ENCODE results near the gene KCNJ1.

The KCNJ1 gene

DNA sequence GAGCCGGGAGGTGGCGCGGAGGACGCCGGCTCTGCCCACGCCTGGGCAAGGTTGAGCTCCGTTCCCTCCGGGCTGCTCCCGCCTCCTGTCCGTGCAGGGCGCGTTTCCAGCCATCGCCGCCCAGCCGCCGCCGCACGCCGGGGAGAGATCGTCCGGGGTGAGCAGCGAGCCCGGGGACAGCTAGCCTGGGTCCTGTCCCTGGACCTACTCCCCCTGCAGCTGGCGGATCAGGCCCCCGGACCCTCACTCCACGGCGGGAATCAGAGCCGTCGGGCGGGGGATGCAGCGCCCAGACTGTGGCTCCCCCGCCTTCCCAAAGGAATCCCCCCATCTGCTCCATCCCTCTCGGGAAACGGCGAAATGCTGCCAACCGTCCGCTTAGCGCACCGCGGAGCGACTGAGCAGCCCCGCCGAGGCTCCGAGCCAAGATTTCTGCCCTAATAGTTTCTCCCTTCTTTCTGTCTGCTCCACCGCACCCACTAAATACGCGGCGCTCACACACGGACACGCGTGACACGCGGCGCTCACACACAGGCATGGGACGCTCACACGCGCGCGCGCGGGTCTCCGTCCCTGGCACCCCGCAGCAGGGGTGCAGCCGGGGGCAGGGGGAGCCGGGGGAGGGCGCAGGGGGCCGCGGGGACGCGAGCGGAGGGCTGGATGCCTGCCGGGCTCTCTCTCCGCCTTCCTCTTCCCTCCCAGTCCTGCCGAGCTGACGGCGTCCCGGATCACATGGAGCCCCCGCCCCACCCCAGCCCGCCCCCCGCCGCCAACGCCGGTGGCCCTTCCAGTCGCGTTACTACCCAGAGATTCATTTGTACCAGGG lies 23.7 kb upstream of the KCNJ1 start, which contains the start of gene KCNJ5:
KCNJ5 (plus strand) TSS at position 814 of the 826 bp plus-strand sequence. CDS start 19,918 bp downstream, outside the sequence.
- H3K36me3 ChIP-seq (ENCODE audit: insufficient read depth, low read depth, low read length), result no peaks in the 10 kb centered on the region
- H3K4me3 ChIP-seq (ENCODE audit: low read length), result peak within 1 kb of the TSS; percentile 63
- H3K9ac ChIP-seq (ENCODE audit: low read depth, low read length), result no peak within 1 kb of the TSS; the same call in 1 of the 2 replicates
- H3K27ac ChIP-seq (ENCODE audit: low read length), result no peak within 1 kb of the TSS
- H3K27me3 ChIP-seq (ENCODE audit: insufficient read depth, low read length), result peaks cover 93% of the 10 kb centered on the region
- peaks cover 3% of the 10 kb centered on the region; the same call in 1 of the 2 replicates for H3K4me1 ChIP-seq (ENCODE audit: insufficient read depth, low read length)
- no peaks in the 10 kb centered on the region; the same call in 1 of the 2 replicates for H3K9me3 ChIP-seq (ENCODE audit: insufficient read depth, low read depth, low read length)

DNA sequence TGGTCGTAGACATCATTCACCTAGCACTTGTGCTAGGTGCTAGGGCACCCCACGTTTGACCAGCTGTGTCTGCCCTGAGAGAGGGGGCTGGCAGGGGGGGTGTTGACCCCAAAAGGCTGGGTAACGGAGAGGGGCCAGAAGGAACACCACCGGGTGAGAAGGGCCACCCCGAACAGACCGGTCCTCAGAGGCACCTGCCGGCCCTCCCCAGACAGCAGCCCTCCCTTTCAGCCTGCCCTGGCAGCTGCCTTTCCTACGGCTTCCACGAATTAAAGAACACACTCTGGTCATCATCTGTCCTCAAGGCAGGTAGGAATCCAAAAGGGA lies 23.1 kb upstream of the KCNJ1 start:
- H3K4me1 ChIP-seq (ENCODE audit: insufficient read depth, low read length), result peaks cover 3% of the 10 kb centered on the region; the same call in 1 of the 2 replicates
- H3K27me3 ChIP-seq (ENCODE audit: insufficient read depth, low read length), result peaks cover 96% of the 10 kb centered on the region
- no peak overlapping the region for H3K27ac ChIP-seq (ENCODE audit: low read length)
- no peaks in the 10 kb centered on the region for H3K36me3 ChIP-seq (ENCODE audit: insufficient read depth, low read depth, low read length)
- peak overlapping the region; percentile 63 for H3K4me3 ChIP-seq (ENCODE audit: low read length)
- H3K9me3 ChIP-seq (ENCODE audit: insufficient read depth, low read depth, low read length), result no peaks in the 10 kb centered on the region; the same call in 1 of the 2 replicates
- no peak overlapping the region for H3K9ac ChIP-seq (ENCODE audit: low read depth, low read length)

DNA sequence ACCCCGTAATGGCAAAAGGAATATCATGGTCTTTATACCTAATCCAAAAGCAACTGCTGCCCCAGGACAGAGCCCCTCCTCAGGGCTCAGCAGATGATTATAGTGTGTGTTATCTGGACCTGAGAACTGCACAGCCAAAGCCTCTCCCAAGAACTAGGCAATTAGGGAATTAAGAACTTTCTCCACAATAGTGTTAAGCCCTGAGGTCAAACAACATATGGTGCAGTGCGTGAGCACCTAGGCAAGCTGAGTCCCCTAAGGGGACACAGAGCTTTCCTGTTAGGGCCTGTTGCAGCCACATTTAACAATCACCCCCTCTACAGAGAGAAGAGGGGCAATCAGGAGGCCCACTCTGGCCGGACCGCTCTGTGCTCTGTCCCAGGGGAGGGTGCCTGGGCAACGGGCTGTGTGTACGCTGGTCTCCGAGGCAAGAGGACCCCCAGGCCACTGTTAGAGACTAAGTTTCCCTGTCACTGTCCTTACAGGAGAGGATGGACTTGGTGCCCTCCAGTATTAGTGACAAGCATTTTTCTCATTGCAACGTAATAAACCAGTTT lies 22.6 kb upstream of the KCNJ1 start:
- Histone ChIP-seq H3K9me3 (ENCODE audit: insufficient read depth, low read depth, low read length) (no peaks in the 10 kb centered on the region; the same call in 1 of the 2 replicates), H3K27me3 (ENCODE audit: insufficient read depth, low read length) (peaks cover 99% of the 10 kb centered on the region), H3K4me1 (ENCODE audit: insufficient read depth, low read length) (peaks cover 3% of the 10 kb centered on the region; the same call in 1 of the 2 replicates), H3K9ac (ENCODE audit: low read depth, low read length) (no peak overlapping the region), H3K36me3 (ENCODE audit: insufficient read depth, low read depth, low read length) (no peaks in the 10 kb centered on the region), H3K27ac (ENCODE audit: low read length) (no peak overlapping the region), H3K4me3 (ENCODE audit: low read length) (peak overlapping the region; percentile 63)

DNA sequence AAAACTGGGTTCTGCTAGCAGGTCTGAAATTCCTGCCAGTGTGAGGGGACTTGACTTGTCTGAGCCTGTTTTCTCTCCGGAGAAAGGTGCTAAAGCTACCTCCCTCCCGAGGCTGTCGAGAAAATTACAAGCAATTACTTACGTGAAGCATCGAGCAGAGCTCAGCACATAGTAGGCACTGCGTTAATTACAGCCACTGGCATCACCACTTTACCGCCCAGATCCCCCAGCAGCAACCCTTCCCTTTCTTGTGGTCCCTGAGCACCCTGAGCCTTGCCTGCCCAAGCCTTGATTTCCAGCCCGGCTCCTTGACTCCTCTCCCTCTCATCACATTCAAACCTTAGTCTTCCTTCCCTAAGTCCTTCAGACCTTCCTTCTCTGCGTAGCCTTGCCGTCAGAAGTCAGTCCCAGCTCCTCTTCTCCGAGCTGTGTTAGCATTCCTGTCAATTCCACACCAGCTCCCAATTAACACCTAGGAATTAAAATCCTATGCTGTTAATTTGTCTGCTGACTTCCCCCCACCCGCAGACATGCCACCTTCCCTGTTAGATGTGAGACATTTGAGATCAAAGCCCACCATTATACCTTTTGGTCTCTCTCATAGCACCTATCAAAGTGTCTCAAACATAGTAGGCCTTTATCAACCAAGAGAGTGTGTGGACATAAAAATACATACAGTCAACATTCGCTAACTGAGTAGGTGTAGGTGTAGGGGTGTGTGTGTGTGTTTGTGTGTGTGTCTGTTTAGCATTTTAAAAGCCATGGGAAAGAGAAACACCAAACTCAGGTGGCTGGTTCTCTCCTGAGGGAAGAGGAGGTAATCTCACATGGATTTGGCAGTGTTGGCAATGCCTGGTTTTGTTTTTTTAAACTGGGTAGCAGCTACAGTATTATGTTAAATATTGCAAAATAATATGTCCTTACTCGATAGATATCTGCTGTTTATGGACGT lies 21.2 kb upstream of the KCNJ1 start:
- H3K4me3 ChIP-seq (ENCODE audit: low read length), result no peak overlapping the region
- no peaks in the 10 kb centered on the region; the same call in 1 of the 2 replicates for H3K9me3 ChIP-seq (ENCODE audit: insufficient read depth, low read depth, low read length)
- peaks cover 90% of the 10 kb centered on the region for H3K27me3 ChIP-seq (ENCODE audit: insufficient read depth, low read length)
- H3K36me3 ChIP-seq (ENCODE audit: insufficient read depth, low read depth, low read length), result no peaks in the 10 kb centered on the region
- H3K9ac ChIP-seq (ENCODE audit: low read depth, low read length), result no peak overlapping the region
- no peak overlapping the region for H3K27ac ChIP-seq (ENCODE audit: low read length)
- H3K4me1 ChIP-seq (ENCODE audit: insufficient read depth, low read length), result peaks cover 3% of the 10 kb centered on the region; the same call in 1 of the 2 replicates

DNA sequence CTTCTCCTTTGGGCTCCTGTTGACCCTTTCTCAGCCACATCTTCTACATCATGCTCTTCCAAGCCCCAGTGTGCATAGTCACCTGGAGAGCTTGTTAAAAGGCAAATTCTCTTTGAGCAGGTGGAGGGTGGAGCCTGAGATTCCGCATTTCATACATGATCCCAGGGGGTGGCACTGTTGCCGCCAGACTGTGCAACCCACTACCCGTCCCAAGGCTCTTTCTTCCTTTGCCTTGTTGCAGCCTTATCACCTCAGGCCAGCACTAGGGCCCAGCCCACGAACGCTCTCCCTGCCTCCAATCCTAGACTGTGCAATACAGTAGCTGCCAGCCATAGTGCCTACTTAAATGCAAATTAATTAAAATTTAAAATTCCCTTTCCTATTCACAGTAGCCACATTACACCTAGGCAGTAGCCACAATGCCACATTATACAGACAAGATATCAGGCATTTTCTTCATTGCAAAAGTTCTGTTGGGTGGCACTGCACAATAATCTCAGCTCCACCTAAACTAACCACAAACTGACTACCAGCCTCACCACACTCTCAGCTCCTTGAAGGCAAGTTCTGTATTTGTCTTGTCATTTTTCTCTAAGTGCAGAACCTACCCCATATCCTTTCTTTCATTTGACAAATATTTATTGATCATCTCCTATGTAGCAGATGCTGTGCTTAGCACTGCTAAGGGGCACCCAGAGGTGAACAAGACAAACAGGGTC lies 19.5 kb upstream of the KCNJ1 start:
- Histone ChIP-seq H3K9me3 (ENCODE audit: insufficient read depth, low read depth, low read length) (no peaks in the 10 kb centered on the region; the same call in 1 of the 2 replicates), H3K4me1 (ENCODE audit: insufficient read depth, low read length) (peaks cover 3% of the 10 kb centered on the region; the same call in 1 of the 2 replicates), H3K36me3 (ENCODE audit: insufficient read depth, low read depth, low read length) (no peaks in the 10 kb centered on the region), H3K9ac (ENCODE audit: low read depth, low read length) (no peak overlapping the region), H3K4me3 (ENCODE audit: low read length) (no peak overlapping the region), H3K27ac (ENCODE audit: low read length) (no peak overlapping the region), H3K27me3 (ENCODE audit: insufficient read depth, low read length) (peaks cover 84% of the 10 kb centered on the region)

DNA sequence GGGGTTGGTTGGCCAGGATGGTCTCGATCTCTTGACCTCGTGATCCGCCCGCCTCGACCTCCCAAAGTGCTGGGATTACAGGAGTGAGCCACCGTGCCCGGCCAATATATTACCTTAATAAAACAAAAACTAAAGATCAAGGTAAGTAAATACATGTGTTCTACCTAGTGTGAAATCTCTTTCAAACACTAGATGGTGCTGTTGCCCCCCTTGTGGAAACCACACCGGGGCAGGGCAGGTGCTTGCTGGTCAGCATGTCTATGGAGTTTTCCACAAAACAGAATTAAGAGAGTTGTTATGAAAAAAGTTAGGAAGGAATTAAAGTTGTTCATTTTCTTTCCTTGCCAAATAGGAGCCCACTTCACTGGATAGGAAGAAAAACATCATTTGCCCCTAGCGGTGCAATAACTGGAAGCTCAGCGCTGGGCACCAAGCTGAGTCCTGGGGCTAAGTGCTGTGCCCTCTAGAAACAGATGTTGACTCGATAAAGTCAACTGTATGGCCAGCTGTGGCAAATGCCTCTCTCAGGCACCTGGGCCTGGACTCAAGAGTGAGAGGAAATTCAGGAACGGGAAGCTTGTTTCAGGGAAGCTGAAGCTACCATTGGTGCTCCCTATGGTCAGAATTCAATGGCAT lies 17.7 kb upstream of the KCNJ1 start:
- H3K4me3 ChIP-seq (ENCODE audit: low read length), result no peak overlapping the region
- H3K27ac ChIP-seq (ENCODE audit: low read length), result no peak overlapping the region
- H3K4me1 ChIP-seq (ENCODE audit: insufficient read depth, low read length), result peaks cover under 1% of the 10 kb centered on the region; the same call in 1 of the 2 replicates
- no peaks in the 10 kb centered on the region; the same call in 1 of the 2 replicates for H3K9me3 ChIP-seq (ENCODE audit: insufficient read depth, low read depth, low read length)
- no peak overlapping the region for H3K9ac ChIP-seq (ENCODE audit: low read depth, low read length)
- no peaks in the 10 kb centered on the region for H3K36me3 ChIP-seq (ENCODE audit: insufficient read depth, low read depth, low read length)
- H3K27me3 ChIP-seq (ENCODE audit: insufficient read depth, low read length), result peaks cover 73% of the 10 kb centered on the region

DNA sequence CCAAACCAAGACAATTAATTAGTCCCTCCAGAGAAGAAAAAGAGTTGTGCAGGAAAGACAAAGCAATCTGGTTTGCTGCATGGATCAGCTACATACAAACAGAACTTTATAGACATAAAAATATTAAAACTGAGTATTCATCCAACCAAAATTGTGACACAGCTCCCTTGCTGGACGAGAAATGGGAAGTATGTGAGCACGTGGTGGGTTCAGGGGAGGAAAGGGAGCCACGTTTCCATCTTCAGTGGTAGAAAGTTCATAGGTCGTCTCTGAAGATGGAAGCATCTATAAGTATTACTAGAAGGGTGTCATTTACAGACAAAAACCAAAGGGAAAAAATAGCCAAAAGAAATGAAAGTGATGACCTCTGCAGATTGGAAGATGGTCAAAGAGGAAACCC lies 17.0 kb upstream of the KCNJ1 start:
- no peaks in the 10 kb centered on the region for H3K4me1 ChIP-seq (ENCODE audit: insufficient read depth, low read length)
- peaks cover 65% of the 10 kb centered on the region for H3K27me3 ChIP-seq (ENCODE audit: insufficient read depth, low read length)
- H3K9ac ChIP-seq (ENCODE audit: low read depth, low read length), result no peak overlapping the region
- no peaks in the 10 kb centered on the region for H3K36me3 ChIP-seq (ENCODE audit: insufficient read depth, low read depth, low read length)
- no peaks in the 10 kb centered on the region for H3K9me3 ChIP-seq (ENCODE audit: insufficient read depth, low read depth, low read length)
- no peak overlapping the region for H3K4me3 ChIP-seq (ENCODE audit: low read length)
- no peak overlapping the region for H3K27ac ChIP-seq (ENCODE audit: low read length)

DNA sequence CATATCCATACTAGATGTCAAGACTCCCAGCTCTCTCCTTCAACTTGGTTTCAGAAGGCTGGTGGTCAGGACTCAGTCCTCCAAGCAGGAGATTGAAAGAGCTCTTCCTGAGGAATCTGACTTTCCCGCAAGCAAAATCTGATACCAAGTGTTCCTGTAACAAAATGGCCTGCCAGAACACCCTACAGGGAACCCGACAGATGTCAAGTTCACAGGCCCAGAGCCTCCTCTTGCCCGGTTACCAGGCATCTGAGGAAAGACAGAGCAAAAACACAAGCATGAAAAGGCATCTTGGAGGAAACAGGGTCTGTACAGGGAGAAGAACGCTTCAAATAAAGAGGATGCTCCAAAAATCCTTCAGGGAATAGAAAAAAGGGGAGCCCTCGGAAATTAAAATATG lies 15.4 kb upstream of the KCNJ1 start:
- Histone ChIP-seq H3K9ac (ENCODE audit: low read depth, low read length) (no peak overlapping the region), H3K27ac (ENCODE audit: low read length) (no peak overlapping the region), H3K4me3 (ENCODE audit: low read length) (no peak overlapping the region), H3K27me3 (ENCODE audit: insufficient read depth, low read length) (peaks cover 49% of the 10 kb centered on the region), H3K36me3 (ENCODE audit: insufficient read depth, low read depth, low read length) (no peaks in the 10 kb centered on the region), H3K9me3 (ENCODE audit: insufficient read depth, low read depth, low read length) (no peaks in the 10 kb centered on the region), H3K4me1 (ENCODE audit: insufficient read depth, low read length) (no peaks in the 10 kb centered on the region)

DNA sequence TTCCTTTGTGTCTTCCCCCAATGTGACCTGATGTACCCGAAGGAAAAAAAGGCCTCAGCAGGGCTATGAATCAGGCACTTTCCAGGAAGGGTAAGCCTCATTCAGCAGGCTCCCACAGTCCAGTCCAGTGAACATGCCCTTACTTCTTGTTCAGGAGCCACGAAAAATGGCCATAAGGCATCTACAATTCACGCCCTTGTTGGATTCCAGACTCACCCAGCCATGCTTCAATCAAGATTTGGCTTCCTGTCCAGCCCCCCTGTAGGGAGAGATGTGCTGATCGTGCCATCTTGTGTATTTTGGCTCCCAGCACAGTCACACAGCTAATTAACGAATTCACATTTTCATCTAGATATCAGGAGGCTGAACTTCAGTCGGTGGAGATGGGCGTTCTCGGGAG lies 14.1 kb upstream of the KCNJ1 start:
- no peaks in the 10 kb centered on the region for H3K9me3 ChIP-seq (ENCODE audit: insufficient read depth, low read depth, low read length)
- no peak overlapping the region for H3K27ac ChIP-seq (ENCODE audit: low read length)
- H3K4me3 ChIP-seq (ENCODE audit: low read length), result no peak overlapping the region
- H3K9ac ChIP-seq (ENCODE audit: low read depth, low read length), result no peak overlapping the region
- H3K27me3 ChIP-seq (ENCODE audit: insufficient read depth, low read length), result peaks cover 50% of the 10 kb centered on the region
- H3K4me1 ChIP-seq (ENCODE audit: insufficient read depth, low read length), result no peaks in the 10 kb centered on the region
- H3K36me3 ChIP-seq (ENCODE audit: insufficient read depth, low read depth, low read length), result no peaks in the 10 kb centered on the region

DNA sequence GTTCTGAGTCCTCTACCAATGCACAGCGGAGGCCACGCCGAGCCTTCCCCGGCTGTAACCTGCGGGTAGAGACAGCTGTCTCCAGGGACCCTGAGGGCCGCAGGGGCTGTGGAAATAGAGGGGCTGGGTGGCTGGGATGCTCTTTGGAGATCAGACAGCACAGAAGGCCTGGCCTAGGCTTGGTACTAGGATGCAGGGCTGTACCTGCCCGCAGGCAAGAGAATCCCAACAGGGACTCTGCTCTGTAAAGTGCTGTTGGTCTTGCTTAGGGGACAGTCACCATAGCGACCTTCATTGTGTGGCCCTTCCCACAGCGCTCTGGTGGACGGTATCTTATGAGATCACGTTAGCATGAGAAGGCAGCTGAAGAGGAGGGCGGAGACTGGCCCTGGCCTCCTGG lies 12.7 kb upstream of the KCNJ1 start:
- H3K4me3 ChIP-seq (ENCODE audit: low read length), result no peak overlapping the region
- peaks cover 50% of the 10 kb centered on the region for H3K27me3 ChIP-seq (ENCODE audit: insufficient read depth, low read length)
- no peaks in the 10 kb centered on the region for H3K9me3 ChIP-seq (ENCODE audit: insufficient read depth, low read depth, low read length)
- no peaks in the 10 kb centered on the region for H3K36me3 ChIP-seq (ENCODE audit: insufficient read depth, low read depth, low read length)
- no peaks in the 10 kb centered on the region for H3K4me1 ChIP-seq (ENCODE audit: insufficient read depth, low read length)
- H3K27ac ChIP-seq (ENCODE audit: low read length), result no peak overlapping the region
- no peak overlapping the region for H3K9ac ChIP-seq (ENCODE audit: low read depth, low read length)
